Stimulated activated CD4-positive, alpha-beta T cell treated with anti-CD3 and anti-CD28 coated beads, Interleukin-15, amount 100 ng/mL, for 24 hours (primary cell): ENCODE measurements around the gene FBXO9.

Source experiments
- DNase-seq: peaks from one replicate; pipeline ENCODE4 v3.0.0-alpha.2; 2020

The FBXO9 gene

GRCh38 chr6:53065266-53066076 lies at the start of gene FBXO9:
TSS of gene FBXO9 (plus strand) at chr6:53065404. CDS start at chr6:53065790, 386 bp downstream.
- DNase-seq: peak; percentile 77

DNA sequence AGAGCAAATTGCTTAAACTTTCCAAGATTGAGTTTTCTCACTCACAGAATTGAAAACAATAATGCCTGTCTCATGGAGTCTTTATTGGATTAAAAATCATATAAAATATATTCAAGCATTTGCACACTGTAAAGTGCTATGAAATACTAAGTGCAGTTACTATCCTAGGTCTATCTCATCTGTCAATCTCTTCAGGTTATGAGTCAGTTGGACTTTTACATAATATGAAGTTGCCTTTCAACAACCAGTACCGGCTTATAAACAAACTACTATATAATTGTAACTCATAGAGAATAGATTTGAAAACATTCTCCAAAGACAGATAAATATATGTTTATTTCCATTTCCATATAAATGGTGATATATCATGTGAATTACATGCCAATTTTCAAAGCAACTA lies 49.7 kb upstream of the FBXO9 start:
- DNase-seq: no peak

DNA sequence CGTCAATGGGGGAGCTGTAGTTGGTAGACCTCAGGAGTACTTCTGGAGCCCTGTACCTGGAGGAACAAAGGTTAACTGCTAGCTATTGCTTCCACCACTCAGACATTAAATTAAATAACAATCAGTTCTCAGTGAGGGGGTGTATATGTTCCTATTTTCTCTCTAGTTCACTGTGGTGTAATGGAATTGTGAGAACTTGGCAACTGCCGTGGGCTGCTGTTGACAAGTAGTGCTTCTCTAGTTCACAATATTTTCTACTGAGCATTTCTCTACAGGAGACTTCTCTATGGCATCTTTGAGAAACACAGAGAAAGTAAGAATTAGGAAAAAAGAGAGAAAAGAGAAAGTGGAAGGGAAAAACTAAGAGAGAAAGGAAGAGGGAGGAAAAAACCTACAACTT lies 46.8 kb upstream of the FBXO9 start:
- no peak for DNase-seq

DNA sequence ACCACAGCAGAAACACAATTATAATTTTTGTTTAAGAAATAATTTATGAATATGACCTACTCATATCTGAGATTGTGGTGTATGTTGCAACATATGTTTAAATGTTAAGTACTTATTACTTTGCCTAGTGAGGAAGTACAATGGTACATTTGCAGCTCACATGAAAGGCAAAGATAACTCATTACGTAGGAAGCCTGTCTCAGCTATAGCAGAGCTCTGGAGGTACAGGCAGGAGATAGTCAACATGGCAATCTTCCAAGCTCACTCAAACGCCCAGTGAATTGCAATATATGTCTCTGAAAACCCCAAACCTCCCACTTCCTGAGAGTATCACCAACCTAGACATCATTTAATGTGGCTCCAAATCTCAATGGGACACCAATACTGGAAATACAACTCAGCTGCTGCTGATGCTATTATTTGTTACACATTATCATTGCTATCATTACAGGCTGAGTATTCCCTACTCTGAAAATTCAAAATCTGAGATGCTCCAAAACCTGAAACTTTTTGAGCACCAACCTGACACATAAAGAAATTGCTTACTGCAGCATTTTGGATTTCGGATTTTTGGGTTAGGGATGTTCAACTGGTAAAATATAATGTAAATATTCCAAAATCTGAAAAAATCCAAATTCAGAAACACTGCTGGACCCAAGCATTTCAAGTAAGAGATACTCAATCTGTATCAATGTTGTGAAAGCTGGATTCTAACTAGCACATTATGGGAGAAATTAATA lies 45.0 kb upstream of the FBXO9 start:
- DNase-seq: no peak

- DNase-seq: no peak
Measured at GRCh38 chr6:53023323-53023722, 41.9 kb upstream of the FBXO9 start.

GRCh38 chr6:53026526-53026925 lies 38.7 kb upstream of the FBXO9 start:
- DNase-seq: no peak

- DNase-seq: no peak
Measured at GRCh38 chr6:53027131-53027718, 38.0 kb upstream of the FBXO9 start.

DNA sequence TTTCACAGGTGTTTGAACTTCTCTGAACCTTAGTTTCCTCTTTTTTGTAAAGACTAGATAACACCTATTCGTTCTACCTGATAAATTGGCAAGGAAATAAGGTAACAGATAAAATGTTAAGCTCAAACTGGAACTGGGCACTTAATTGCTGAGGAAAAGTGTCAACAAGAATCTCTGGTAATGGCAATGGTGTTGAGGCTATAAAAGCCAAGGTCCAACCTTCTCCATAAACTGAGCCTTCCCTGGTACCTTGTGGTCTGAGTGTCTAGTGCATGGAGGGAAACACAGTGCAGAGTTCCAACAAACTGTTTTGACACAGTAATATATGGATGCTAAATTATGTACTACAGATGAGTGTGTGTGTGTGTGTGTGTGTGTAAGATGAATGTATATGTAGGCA lies 36.7 kb upstream of the FBXO9 start:
- no peak for DNase-seq

DNA sequence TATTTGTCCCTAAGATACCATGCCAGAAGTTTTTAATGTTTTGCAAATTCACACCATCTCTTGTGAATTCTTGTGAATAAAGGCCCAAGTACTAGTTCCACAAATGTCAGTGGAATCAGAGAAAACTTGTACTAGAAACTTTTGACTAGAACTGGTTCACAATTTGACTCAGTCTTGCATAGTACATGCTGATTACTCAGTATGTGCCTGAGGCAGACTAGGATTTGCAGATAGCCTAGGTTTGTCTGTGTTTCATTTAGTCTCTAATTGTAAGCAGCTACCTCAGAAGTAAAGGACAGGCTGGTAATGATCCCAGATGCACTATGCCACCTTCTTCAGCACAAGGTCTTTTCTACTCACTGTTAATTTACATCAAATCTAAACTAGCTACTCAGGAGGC lies 35.9 kb upstream of the FBXO9 start:
- DNase-seq: no peak

DNA sequence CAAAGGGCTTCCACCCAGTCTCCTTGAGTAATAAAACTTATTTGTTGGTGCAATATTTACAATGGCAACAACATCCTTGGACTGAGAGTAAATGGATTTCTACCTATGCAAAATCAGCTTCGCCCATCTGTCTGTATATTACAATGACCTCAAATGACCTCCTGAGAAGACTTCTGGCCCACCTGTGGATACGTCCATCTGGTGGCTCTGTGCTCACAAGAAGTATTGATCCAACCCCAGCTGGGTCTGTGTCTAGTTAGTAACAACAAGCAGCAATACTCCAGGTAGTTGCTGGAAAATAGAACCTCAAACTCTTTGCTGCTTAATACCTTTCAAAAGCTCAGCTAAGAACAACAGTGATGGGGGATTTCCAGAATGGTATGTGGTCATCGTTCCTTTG lies 35.4 kb upstream of the FBXO9 start:
- DNase-seq: no peak

DNA sequence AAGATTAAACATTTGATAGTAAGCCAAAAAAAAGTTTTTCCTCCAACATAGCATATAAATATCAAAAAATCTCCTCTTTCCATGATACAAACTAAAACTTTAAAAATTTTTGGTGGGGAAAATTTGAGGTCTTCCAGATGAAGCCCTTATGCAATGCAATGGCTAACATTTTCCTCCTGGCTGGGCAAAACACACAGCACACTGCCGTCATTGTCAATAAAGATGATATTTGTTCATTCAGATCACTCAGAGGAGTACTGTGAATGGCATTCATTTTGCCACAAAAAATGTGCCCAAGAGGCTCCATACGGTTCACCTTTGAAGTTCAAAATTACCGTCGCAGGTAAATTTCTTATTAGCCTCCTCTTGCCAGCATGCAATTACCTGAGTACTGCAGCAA lies 33.9 kb upstream of the FBXO9 start:
- DNase-seq: no peak

GRCh38 chr6:53032849-53033248 lies 32.4 kb upstream of the FBXO9 start:
- DNase-seq: no peak

DNA sequence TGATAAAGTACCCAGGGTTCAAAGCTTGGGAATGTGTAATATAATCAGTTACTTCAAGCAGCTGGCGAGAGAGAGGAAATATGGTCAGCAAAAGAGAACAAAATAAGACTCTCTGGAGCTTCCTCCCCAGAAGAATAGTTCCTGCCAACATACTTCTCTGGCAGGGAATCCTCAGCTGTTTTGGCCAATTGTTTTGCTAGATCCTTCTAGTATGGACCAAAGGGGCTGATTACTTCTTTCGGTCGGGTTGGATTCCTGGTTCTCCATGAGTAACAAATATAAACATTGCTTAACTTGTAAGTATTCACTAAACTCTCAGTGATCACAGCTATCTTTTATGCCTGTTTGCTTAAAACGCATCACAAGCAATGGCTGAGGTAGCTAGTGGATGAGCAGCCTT lies 31.4 kb upstream of the FBXO9 start:
- no peak for DNase-seq

DNA sequence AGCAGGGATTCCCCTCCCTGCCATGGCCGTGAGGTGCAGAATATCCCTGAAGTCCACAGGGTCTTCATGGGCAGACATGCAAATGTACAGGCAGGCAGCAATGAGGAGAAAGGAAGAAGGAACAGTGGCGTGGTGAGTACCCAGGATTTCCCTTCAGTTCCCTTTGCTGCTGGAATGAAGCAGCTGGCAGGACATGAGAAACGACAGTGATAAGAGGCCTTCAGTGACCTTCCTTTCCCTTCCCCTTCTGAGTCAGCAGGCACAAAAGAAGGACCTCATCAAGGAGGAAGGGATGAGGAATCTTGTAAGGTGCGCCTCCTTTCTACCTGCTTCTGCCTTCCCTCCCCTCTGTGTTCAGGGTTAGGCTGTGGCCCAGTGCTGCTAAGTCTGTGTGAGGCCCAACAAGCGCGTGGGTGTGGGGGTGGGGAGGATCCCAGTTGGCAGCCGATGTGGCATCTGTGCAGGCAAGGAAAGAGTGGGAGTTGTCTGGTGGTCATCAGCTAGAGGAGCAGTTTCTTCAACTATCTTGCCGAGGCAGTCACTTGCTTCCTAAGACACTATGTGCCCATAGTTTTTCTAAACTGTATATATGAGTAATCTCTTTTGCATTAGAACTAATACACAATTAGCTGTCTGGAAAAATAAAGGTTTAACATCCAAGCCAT lies 29.5 kb upstream of the FBXO9 start:
- no peak for DNase-seq

GRCh38 chr6:53038141-53038540 lies 27.1 kb upstream of the FBXO9 start:
- DNase-seq: no peak

- no peak for DNase-seq
Measured at GRCh38 chr6:53038596-53038995, 26.6 kb upstream of the FBXO9 start.

- DNase-seq: no peak
Measured at GRCh38 chr6:53041356-53041755, 23.8 kb upstream of the FBXO9 start.

DNA sequence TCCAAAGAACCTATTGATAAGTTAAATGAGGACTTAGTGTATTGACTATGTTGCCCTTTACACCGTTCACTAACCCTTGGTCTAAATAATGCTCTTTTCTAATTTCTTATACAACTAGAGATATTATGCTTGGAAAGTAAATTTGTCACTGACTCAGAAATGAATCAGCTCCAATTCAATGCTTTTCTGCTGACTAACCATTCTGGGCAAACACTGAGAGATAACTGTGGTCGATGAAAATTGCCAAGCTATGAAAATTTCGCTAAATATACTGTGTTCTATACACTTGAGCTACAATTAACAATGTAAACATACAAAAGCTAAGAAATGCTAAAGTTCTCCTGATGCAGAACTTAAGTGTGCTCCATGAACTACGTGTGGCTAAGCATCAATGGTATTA lies 23.1 kb upstream of the FBXO9 start:
- no peak for DNase-seq

- no peak for DNase-seq
Measured at GRCh38 chr6:53043581-53043980, 21.6 kb upstream of the FBXO9 start.

GRCh38 chr6:53044071-53044470 lies 21.1 kb upstream of the FBXO9 start:
- no peak for DNase-seq

- DNase-seq: no peak
Measured at GRCh38 chr6:53044572-53044971, 20.6 kb upstream of the FBXO9 start.

GRCh38 chr6:53045891-53046673 lies 19.1 kb upstream of the FBXO9 start:
- DNase-seq: no peak
